Esophagus muscularis mucosa (tissue), 4 donors: ENCODE results near the gene RAE1. TPM values are rescaled to one million over a fixed set of nuclear protein-coding genes. Genes with fewer than 3 reads are reported as not detected.

Experiments
- DNase-seq: peaks from one replicate; pipeline ENCODE4 v3.0.0-alpha.2; 2017; ENCODE audit errors: extremely low spot score
- H3K27ac ChIP-seq, 4 donors: fragments of 200-600 bp; sonication (generic); replicated peaks in 1 of 4; 1 replicate in 3 of 4; 2 replicates in 1 of 4; pipeline ENCODE4 v1.5.1; 2016 to 2019; ENCODE audit warnings: mild to moderate bottlenecking in 1 of 4
- H3K27me3 ChIP-seq, 4 donors: fragments of 200-600 bp; sonication (generic); one replicate each; pipeline versions ENCODE4 v1.5.1 to v1.6.0; 2016 to 2019
- H3K36me3 ChIP-seq, 4 donors: fragments of 200-600 bp; sonication (generic); one replicate each; pipeline ENCODE4 v1.5.1; 2016 to 2019
- H3K4me1 ChIP-seq, 4 donors: fragments of 200-600 bp; sonication (generic); one replicate each; pipeline ENCODE4 v1.5.1; 2016 to 2019
- H3K4me3 ChIP-seq, 4 donors: fragments of 200-600 bp; sonication (generic); 1 replicate in 2 of 4; 2 replicates in 2 of 4; pipeline ENCODE4 v1.5.1; 2016 to 2019; ENCODE audit warnings: mild to moderate bottlenecking in 4 of 4, moderate library complexity in 1 of 4
- H3K9me3 ChIP-seq, 4 donors: fragments of 200-600 bp; sonication (generic); 1 replicate in 3 of 4; 2 replicates in 1 of 4; pipeline ENCODE4 v1.5.1; 2016 to 2019
- EP300 ChIP-seq: sonication (generic); formaldehyde crosslinking; IDR thresholded peaks from one replicate; pipeline ENCODE4 v1.6.1; 2017; ENCODE audit warnings: antibody characterized with exemption
- POLR2A ChIP-seq: fragments of 450-650 bp; IDR thresholded peaks from one replicate; pipeline ENCODE4 v1.6.1; 2017; ENCODE audit warnings: antibody characterized with exemption, moderate library complexity, mild to moderate bottlenecking, low read depth
- POLR2AphosphoS5 ChIP-seq, 2 donors: sonication (generic); formaldehyde crosslinking; IDR thresholded peaks; one replicate each; pipeline ENCODE4 v1.6.1; 2017; ENCODE audit warnings: antibody characterized with exemption in 2 of 2
- WGBS: methylation state at CpG from one replicate; pipeline ENCODE4 v1.1.5; 2018; 5-methylcytosine and 5-hydroxymethylcytosine counted together
- intact Hi-C: fragments of 100-400 bp; cut with DNase I; formaldehyde crosslinking; loops from one replicate; pipeline ENCODE4 v1.15.1; 2023
- total RNA-seq, 4 donors: library from RNA; depleted of rRNA; stranded (reverse); fragments of >200 nt; gene quantifications; one replicate each; pipeline versions ENCODE4 v1.1.0 to v1.2.1, GENCODE V29; 2016
- TF ChIP-seq, protein P1 (sequence below), 3 experiments: fragments of 200-600 bp in 2 of 3; fragments of 450-650 bp in 1 of 3; sonication (generic) in 2 of 3; IDR thresholded peaks; one replicate each; pipeline ENCODE4 v1.5.1; 2017 to 2019; ENCODE audit warnings: antibody characterized with exemption in 3 of 3, mild to moderate bottlenecking in 2 of 3, moderate library complexity in 1 of 3

RAE1 gene
- total RNA-seq, 4 donors from 2014 or later, result 15.0 to 24.1 (median 21.5) TPM

DNA sequence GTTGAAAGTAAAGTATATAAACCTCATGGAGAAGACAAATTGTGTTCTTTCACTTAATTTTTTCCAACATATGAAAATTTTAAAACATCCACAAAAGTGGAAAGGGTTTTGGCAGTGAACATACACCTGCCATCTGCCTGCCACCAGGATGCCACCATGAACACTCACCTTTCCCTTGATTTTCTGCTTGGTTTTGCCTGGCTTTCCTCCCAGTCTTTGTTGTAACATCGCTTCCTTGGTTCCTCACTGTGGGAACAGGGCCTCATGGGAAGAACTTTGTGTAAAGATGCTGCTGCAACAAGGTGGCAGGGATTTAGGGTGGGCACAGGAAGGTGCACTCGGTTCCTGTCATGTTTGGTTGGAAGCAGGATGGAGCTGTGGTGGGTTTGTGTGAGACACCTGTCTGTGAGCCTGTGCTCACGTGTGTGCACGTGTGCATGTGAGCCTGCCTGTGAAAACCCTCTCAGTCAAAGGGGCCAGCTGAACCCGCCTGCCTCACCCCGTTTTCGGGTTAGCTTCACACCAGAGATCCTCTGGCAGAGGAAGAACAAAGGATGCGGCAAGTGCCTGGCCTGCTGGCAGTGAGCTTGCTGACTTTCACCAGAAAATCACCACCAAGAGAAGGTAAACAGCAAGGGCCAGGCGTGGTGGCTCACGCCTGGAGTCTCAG lies 29.2 kb downstream of the RAE1 start:
- Histone ChIP-seq H3K27ac (no peak overlapping the region), H3K4me3 (no peak overlapping the region), H3K36me3 (peaks cover 28 to 74% (median 54%) of the 10 kb centered on the region in 4 donors), H3K9me3 (no peaks in the 10 kb centered on the region), H3K4me1 (peaks cover 0 to 14% (median 5%) of the 10 kb centered on the region in 4 donors), H3K27me3 (no peaks in the 10 kb centered on the region)
- TF ChIP-seq POLR2A (no peak), POLR2AphosphoS5 (IDR thresholded peaks at IDR 0.05) (no peak), EP300 (no peak)
- TF ChIP-seq, protein P1, sequence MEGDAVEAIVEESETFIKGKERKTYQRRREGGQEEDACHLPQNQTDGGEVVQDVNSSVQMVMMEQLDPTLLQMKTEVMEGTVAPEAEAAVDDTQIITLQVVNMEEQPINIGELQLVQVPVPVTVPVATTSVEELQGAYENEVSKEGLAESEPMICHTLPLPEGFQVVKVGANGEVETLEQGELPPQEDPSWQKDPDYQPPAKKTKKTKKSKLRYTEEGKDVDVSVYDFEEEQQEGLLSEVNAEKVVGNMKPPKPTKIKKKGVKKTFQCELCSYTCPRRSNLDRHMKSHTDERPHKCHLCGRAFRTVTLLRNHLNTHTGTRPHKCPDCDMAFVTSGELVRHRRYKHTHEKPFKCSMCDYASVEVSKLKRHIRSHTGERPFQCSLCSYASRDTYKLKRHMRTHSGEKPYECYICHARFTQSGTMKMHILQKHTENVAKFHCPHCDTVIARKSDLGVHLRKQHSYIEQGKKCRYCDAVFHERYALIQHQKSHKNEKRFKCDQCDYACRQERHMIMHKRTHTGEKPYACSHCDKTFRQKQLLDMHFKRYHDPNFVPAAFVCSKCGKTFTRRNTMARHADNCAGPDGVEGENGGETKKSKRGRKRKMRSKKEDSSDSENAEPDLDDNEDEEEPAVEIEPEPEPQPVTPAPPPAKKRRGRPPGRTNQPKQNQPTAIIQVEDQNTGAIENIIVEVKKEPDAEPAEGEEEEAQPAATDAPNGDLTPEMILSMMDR (IDR thresholded peaks at IDR 0.05), result no peak
- DNase-seq, result no peak
- intact Hi-C loops, result loop anchor here (5.0 to 10.0 kb wide), 2 partner anchors 212 to 825 kb away; no protein-coding TSS in a partner anchor
- WGBS, result 88% methylated on average over 7 of the region's 10 CpGs

DNA sequence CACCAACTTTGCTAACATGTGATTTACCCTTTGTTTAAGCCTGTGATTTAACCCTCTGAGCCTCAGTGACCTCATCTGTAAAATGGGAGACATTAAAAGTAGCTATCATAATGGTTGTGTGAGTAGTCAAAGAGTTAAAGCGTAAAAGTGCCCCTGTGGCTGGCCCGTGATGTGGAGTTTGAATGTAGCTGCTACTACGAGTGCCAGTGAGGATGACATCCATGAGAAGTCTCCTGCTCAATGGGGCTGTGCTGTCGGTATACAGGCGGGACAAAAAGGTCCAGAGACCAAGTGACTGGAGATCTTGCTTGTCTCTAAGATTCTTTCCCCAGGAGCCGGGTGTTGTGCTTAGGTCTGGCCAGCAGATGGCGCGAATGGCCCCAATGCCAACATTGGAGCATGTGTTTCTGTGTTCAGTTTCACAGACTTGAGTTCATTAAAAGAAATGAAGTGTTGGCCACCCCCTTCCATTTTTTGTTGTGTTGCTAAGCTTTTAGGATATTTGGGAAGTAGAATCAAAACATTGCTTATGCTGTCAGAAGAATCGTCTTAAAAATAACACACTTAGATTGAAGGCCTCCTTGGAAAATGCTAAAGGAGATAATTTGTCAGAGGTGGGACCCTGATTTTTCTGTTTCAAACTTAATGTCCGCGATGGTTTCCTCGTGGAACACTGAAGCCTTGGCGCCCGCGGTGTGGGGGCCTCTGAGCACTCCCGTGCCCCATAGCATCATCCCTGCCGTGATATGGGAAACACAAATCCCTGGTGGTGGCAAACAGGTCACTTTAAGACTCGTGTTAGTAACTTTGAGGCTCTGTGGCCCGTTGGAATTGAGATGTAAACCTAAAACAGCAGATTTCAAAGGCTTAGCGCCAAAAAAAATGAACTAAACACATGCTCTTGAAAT lies 30.8 kb downstream of the RAE1 start:
- H3K36me3 ChIP-seq, result peaks cover 22 to 60% (median 44%) of the 10 kb centered on the region in 4 donors
- peaks cover 0 to 14% (median 6%) of the 10 kb centered on the region in 4 donors for H3K4me1 ChIP-seq
- TF ChIP-seq POLR2AphosphoS5 (IDR thresholded peaks at IDR 0.05) (peak in 1 of 2 donors; percentile 66), POLR2A (no peak), EP300 (no peak)
- TF ChIP-seq, protein P1 (IDR thresholded peaks at IDR 0.05), result peak; percentile 95 to 96 (median 95)
- no peak overlapping the region for H3K4me3 ChIP-seq
- H3K9me3 ChIP-seq, result no peaks in the 10 kb centered on the region
- intact Hi-C loops, result loop anchor here (1.0 to 10.0 kb wide), 3 partner anchors 113 to 823 kb away; no protein-coding TSS in a partner anchor
- 42% methylated on average over 20 of the region's 20 CpGs for WGBS
- DNase-seq, result peak; percentile 95
- peak overlapping the region; percentile 15 to 55 (median 40) for H3K27ac ChIP-seq
- H3K27me3 ChIP-seq, result no peaks in the 10 kb centered on the region

DNA sequence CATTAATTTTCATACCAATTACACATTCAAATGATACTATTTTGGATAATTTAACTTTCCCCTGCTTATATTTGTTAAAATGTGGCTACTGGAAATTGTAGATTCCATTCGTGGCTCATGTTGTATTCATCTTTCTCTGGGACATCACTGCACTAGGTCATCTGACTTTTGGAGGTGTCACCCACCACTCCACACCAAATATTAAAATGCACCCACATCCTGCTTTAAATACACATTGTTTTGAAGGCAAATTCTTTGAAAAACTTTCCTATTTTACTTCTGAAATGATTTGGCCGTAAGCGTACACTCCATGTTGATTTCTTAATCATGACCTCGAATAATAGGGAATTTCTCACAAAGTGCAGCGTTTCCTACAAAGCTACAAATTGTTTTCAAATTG lies 31.5 kb downstream of the RAE1 start:
- H3K4me3 ChIP-seq, result no peak overlapping the region
- peak overlapping the region; percentile 15 to 55 (median 40) for H3K27ac ChIP-seq
- H3K27me3 ChIP-seq, result no peaks in the 10 kb centered on the region
- H3K9me3 ChIP-seq, result no peaks in the 10 kb centered on the region
- TF ChIP-seq, protein P1 (IDR thresholded peaks at IDR 0.05), result no peak
- TF ChIP-seq EP300 (no peak), POLR2AphosphoS5 (IDR thresholded peaks at IDR 0.05) (no peak), POLR2A (no peak)
- H3K36me3 ChIP-seq, result peaks cover 17 to 54% (median 37%) of the 10 kb centered on the region in 4 donors
- peaks cover 0 to 14% (median 6%) of the 10 kb centered on the region in 4 donors for H3K4me1 ChIP-seq
- intact Hi-C loops, result loop anchor here (5.0 to 10.0 kb wide), 2 partner anchors 210 to 822 kb away; no protein-coding TSS in a partner anchor
- DNase-seq, result no peak
- 85% methylated on average over 5 of the region's 5 CpGs for WGBS

DNA sequence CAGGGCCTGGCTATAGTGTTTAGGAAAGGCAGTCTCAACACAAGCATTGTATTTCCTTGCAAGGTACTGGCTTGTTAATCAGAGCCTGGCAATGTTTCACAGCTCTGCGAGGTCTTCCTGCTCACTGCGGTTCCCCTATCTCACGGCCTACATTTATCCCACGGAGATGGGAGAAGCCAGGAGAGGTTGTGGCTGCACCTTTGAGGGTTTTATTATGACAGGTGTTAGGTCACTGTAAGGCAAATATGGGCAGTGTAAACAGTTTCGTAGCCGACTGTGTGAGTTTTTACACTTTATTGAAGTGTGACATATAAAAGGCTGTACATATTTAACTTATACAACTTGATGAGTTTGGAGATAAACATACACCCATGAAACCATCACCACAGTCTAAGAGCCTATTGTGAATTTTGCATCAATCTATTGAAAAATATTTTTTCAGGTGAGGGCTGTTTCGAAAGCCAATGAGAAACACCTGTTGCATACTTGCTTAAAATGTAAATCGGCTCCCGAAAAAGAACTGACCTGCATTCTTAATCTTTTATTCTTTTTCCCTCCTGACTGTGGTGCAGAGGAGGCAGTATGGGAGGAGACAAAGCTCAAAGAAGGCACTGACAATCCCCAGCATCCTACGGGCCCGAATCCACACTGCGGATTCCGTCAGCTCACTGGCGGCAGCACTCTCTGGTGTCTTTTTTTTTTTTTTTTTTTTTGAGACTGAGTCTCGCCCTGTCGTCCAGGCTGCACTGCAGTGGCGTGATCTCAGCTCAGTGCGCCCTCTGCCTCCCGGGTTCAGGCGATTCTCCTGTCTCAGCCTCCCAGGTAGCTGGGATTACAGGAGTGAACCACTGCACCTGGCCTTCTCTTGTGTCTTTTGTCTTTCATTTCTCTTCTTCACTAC lies 32.6 kb downstream of the RAE1 start:
- intact Hi-C loops, result loop anchor here (5.0 to 10.0 kb wide), 2 partner anchors 209 to 821 kb away; no protein-coding TSS in a partner anchor

More for the DNA sequence above, 32.6 kb downstream of the RAE1 start:
- DNase-seq, result no peak
- Histone ChIP-seq H3K27me3 (no peaks in the 10 kb centered on the region), H3K36me3 (peaks cover 7 to 42% (median 26%) of the 10 kb centered on the region in 4 donors), H3K4me3 (no peak overlapping the region), H3K27ac (no peak overlapping the region), H3K9me3 (no peaks in the 10 kb centered on the region), H3K4me1 (peaks cover 0 to 15% (median 7%) of the 10 kb centered on the region in 4 donors)
- TF ChIP-seq, protein P1 (IDR thresholded peaks at IDR 0.05), result no peak
- TF ChIP-seq POLR2AphosphoS5 (IDR thresholded peaks at IDR 0.05) (no peak), POLR2A (no peak), EP300 (no peak)
- 80% methylated on average over 20 of the region's 20 CpGs for WGBS
